Raji (cell line): ENCODE results near the gene DNAJC19.

Experiments
- POLR2A ChIP-seq: IDR thresholded peaks from 2 replicates; pipeline ENCODE4 v1.6.1; 2011; ENCODE audit warnings: low read depth, low read length, control low read depth; ENCODE audit not compliant: insufficient read depth

The DNAJC19 gene

DNA sequence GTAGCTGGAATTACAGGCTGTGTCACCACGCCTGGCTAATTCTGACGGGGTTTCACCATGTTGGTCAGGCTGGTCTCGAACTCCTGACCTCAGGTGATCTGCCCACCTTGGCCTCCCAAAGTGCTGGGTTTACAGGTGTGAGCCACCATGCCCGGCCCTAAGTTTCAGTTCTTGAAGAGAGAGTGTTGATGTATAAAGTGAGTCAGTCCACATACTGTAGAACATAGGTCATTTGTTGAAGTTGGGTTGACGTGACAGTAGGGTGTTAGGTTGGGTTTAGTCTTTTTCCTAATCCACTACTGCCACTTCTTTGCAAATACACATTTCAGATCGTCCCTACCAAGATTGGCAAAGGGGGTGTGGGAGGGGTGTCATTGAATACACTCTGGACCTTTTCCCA is 15.2 kb downstream of the DNAJC19 start:
- no peak for TF ChIP-seq POLR2A

DNA sequence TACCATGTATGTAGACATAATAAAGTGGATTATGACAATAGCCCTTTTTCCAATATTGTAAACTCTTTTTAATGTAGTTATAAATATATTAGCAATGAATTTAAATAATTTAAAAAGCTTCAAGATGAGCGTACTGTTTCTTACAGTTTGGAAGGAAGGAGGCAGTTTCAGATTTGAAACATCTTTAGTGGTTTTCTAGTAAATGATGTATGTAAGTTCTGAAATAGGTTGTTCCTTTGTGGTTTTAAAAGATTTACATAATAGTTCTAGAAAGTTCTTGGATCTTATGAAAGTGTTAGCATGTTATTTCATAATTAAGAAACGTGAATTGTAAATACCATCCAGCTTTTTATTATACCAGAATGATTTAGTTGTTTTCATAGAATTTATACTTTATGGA is 16.0 kb downstream of the DNAJC19 start:
- no peak for TF ChIP-seq POLR2A

DNA sequence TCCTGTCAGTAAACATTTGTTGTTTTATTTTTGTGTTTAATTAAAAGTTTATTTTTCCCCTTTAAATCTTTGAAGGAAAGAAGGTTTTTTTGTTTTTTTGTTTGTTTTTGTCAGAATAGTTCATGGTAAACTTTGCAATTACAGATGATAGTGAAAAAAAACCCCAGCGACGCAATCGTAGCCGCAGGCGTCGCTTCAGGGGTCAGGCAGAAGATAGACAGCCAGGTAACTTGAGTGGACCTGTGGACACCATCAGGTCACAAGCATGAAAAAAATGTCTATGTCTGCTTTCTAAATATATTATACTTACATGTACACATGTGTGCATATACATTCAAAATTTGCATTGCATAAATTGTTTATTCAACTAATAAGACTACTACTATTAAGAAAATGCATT is 18.6 kb downstream of the DNAJC19 start:
- no peak for TF ChIP-seq POLR2A

DNA sequence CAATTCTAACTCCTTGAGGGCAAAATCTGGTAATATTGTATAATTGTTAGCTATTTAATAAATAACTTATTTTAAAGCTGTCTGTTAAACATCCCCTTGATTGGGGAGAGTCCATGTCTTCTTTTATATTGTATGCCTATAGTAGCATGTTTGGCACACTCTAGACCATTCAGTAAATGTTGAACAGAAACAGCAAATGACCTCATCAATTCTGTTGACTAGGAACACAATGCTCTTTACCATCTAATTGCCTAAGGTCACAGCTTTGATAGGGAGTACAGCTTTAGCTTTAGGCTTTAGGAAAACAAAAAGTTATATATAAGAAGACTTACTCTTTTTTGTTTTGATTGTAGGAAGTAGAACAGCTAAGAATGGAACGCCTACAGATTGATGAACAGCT is 27.0 kb downstream of the DNAJC19 start:
- TF ChIP-seq POLR2A = no peak

DNA sequence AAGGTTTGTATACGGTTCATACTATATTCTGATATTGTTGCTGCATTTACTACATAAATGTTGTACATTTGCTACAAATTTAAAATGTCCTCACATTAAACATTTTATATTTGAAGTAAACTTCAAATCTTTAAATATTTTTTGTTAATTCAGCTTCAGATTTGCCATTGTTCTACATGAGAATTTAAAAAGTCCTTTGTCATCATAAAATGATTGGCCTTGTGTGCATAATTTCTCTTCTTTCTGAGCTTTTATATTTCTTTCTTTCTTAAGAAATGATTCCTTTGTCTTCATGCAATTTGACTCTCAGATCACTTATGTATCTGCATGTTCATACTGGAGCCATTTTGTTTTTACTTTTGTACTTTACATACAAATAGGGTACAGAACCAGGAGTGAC is 28.0 kb downstream of the DNAJC19 start:
- TF ChIP-seq POLR2A = no peak

DNA sequence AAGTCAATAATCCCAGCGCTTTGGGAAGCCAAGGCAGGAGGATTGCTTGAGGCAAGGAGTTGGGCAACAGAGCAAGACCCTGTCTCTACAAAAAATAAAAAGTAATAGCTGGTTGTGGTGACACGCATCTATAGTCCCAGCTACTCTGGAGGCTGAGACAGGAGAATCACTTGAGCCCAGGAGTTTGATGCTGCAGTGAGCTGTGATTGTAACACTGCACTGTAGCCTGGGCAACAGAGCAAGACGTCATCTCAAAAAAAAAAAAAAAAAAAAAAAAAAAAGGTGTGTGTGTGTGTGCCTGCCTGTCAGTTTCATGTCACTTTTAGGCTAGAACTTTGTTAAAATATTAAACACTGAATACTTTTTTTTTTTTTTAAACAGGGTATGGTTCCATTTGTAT is 28.4 kb downstream of the DNAJC19 start:
- no peak for TF ChIP-seq POLR2A

DNA sequence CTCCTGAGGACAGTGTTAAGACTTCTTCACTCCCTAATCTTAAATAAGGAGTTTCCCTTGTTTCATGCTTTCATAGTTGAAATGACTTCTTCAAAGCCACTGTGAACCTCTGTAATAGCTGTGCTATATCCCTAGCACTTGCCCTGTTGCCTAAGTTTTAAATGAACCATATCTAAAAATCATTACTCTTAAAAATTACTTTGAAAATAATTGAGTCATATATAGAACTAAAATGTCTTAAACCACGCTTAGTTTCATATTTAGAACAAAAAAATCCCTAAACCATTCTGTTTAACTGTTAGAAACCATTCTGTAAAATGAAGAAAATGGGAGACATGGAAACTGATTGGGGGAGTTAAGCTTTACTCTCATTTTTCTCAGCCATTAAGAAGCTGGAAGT is 29.8 kb downstream of the DNAJC19 start:
- no peak for TF ChIP-seq POLR2A

DNA sequence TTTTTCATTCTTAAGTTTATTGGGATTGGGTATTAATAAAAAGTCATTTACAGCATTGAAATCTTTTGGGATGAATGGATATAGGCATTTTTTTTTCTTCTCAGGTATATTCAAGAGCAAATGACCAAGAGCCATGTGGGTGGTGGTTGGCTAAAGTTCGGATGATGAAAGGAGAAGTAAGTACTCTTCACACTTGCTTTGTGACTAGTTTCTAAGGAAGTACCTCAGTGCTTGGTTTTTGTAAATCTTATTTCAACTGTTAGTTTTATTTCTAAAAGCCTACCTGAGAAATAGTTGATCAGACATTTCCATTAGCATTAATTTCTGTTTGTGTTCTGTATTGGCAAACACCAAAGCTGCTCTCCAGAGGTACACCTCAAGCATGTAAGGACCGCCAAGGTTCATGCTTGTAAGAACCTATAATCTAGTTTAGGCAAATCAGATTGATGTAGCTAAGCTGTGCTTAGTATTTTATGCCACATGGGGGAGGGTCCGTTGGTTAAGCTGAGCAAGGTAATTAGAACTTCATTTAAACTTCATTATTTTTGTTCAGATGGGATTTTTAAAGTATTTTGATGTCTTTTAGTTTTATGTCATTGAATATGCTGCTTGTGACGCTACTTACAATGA is 41.7 kb downstream of the DNAJC19 start:
- no peak for TF ChIP-seq POLR2A

DNA sequence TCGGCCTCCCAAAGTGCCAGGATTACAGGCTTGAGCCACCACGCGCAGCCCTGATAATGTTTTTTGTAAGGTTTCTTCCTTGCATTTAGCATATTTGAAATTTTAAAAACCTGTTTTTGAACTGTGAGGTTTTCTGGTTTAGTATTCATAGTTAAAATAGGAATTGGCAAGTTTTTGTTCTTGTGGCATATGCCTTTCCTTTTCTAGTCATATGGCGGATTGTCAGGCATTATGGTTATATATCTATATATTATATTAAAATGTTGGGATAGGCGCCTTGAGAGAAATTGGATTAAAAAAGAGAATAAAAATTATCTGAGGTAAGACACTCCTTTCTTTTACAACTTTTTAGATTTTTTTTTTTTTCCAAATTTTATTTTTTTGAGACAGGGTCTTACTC is 48.7 kb downstream of the DNAJC19 start:
- TF ChIP-seq POLR2A = no peak

DNA sequence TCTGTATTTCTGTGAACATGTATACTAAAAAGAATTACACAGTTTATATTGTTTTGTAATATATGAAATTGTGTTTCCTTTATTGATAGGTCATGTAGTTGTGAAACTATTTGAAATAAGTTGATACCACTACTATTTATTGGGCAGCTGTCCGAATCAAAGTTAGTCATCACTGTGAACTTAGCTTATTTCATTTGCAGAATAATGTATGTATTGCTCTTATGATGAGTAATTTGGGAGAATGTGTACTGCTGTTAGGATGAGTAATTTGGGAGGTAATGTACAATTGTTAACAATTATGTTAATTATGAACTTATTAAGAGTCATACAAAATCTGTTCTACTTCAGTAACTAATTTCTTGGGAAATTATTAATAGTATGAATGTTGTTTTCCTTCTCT is 54.9 kb downstream of the DNAJC19 start:
- TF ChIP-seq POLR2A = no peak
